HG03378 (cell line): ENCODE measurements around the gene CHRDL2.

ENCODE experiments used
- ATAC-seq: cut with Tn5 transposase; IDR thresholded peaks from one replicate; pipeline ENCODE4 v1.9.1; 2021; ENCODE audit warnings: mild to moderate bottlenecking, moderate library complexity; ENCODE audit not compliant: unreplicated experiment

Gene CHRDL2

GRCh38 chr11:74748211-74749126, 17.2 kb upstream of the CHRDL2 start, which contains the start of gene RNF169:
Gene RNF169 (plus strand): TSS chr11:74748849. CDS start chr11:74748881, 32 bp downstream.
- ATAC-seq = peak; percentile 96

GRCh38 chr11:74746868-74747267, 15.6 kb upstream of the CHRDL2 start:
- ATAC-seq = no peak

- ATAC-seq = no peak
These were observed 13.1 kb upstream of the CHRDL2 start for GRCh38 chr11:74744277-74744676.

DNA sequence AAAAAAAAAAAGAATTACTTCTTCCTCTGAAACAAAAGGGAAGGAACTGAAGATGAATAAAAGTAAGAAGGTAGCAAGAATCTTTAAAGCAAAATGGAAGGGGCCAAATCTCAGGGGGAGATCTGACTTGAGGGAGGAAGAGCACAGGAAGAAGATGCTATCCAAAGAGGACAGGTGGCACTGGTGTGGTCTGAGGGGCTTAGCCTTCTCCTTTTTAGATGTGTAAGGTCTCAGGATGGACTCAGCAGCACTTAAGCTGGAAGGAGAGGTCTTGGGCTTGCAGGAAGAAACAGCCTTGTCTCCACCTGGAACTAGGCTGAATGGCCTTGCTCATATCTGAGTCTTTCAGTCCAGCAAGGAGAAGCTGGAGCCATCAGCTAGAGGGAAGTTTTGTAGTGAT, 12.4 kb upstream of the CHRDL2 start:
- ATAC-seq = no peak

DNA sequence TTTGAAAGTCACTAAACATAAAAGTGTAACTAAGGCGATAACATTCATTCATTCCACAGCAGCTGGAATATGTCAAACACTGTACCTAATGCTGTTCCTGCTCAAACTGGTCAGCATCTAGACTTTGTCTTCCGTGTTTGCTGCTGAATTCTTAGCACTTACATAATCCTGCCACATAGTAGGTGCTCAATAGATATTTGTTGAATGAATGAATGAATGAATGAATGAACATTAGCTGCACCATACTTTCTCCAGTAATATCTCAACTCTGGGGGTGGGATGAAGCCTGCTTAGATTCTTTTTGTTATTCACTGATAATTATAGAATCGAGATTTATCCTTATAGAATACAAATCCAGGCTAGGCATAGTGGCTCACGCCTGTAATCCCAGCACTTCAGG, 10.8 kb upstream of the CHRDL2 start:
- ATAC-seq = no peak

DNA sequence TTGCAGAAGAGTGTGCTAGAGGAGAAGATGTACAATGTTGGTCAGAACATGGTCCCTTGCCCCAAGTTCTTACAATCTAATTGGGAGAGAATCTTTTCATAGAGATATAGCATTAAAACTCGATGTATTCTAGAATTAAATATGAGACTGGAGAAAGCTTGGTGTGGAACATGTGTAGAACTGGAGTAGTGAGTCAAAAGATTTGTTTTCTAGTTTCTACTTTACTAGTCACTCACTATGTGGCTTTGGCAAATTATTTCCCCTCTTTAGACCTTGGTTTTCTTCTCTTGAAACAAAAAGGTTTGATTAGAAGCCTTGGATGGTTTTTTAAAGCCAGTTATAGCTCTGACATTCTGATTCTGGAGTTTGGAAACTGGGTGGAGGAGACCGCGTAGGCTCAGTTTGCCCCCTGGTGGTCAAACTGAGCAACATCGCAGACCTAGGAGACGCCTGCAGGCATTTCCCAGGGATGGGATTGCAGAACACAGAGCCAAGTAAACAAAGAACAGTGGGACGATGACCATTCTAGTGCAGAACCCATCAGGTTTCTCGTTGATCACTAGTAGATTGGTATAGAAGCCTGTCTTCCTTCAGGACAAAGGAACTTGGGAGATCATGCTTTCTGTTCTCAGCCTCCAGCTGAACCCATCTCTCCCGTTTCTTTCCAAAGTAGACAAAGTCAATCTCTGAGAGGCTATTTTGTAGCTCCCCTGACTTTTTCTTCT, 8.5 kb upstream of the CHRDL2 start:
- ATAC-seq = no peak

GRCh38 chr11:74736031-74736430, 4.8 kb upstream of the CHRDL2 start:
- ATAC-seq = no peak

DNA sequence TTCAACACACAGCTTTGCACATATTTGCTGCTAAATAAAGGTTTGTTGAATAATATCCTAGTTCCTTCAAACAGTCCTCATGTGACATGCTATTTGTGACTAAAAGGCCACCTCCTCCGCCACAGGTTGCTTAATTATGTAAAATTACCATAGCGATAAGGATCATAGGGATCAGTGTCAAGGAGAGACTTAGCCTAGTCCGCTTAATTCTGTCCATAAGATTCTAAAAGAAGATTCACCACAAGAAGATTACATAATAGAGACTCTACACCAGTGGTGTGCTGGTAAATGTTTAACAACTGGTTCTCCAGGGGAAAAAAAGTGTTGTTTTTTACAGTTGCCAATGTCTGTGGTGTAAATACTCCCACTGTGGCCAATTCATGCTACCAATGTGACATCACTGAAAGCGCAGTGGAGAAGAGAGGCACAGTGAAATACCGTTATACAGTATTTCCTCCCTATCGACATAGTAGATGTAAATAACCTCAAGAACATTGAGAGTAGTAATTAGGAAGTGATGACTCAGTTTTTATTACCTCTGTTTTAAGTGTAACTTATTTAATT, 4.2 kb upstream of the CHRDL2 start:
- ATAC-seq = no peak

- ATAC-seq = no peak
These were observed 3.3 kb upstream of the CHRDL2 start for GRCh38 chr11:74734559-74734925.

GRCh38 chr11:74730571-74731260, 510 bp downstream of the CHRDL2 start:
- ATAC-seq = no peak

- ATAC-seq = no peak
These were observed 1.8 kb downstream of the CHRDL2 start for GRCh38 chr11:74729397-74729796.

GRCh38 chr11:74726547-74727182, 4.6 kb downstream of the CHRDL2 start:
- ATAC-seq = no peak

DNA sequence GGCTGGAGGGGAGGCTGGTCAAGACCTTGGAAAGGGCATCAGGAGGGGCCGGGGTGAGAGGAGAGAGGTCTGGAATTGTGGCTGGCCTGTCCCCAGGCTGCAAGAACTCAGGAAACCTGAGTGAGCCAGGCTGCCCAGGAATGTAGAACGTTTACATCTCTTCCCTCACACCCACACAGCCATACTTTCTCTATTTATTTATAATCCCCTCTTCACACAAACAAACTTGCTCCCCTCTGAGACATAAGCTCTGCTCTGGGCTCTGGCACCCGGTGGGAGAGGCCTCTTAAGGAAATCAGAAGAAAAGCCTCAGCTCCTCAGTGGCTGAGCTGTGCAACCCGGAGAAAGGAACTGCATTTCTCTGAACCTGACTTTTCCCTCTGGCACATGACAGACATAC, 5.5 kb downstream of the CHRDL2 start:
- no peak for ATAC-seq

DNA sequence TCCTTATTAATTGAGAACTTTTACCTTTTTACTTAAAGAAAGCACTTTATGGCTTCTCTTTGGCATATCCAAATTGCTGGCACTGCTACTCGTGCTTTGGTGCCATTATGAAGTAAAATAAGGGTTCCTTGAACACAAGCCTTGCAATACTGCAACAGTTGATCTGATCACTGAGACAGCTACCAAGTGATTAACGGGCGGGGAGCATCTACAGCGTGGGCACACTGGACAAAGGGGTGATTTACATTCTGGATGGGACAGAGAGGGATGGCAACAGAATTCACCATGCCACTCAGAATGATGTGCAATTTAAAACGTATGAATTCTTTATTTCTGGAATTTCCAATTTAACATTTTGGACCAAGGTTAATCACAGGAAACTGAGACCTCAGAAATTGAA, 7.7 kb downstream of the CHRDL2 start:
- ATAC-seq = no peak

DNA sequence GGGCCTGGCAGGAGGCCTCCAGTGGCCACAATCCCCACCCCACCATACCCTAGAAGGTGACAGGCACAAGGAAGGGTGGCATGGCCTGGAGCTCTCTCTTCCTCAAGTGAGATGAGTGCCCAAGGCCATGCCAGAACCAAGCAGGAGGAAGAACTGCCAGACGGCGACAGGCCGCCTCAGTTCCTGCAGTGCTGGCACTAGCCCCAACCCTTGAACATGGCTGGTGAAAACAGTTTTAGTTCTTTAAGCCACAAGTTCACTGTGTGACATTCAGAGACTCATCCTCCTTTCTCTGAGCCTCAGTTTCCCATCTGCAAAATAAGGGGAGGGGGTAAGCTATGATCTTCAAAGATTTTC, 9.8 kb downstream of the CHRDL2 start:
- no peak for ATAC-seq

DNA sequence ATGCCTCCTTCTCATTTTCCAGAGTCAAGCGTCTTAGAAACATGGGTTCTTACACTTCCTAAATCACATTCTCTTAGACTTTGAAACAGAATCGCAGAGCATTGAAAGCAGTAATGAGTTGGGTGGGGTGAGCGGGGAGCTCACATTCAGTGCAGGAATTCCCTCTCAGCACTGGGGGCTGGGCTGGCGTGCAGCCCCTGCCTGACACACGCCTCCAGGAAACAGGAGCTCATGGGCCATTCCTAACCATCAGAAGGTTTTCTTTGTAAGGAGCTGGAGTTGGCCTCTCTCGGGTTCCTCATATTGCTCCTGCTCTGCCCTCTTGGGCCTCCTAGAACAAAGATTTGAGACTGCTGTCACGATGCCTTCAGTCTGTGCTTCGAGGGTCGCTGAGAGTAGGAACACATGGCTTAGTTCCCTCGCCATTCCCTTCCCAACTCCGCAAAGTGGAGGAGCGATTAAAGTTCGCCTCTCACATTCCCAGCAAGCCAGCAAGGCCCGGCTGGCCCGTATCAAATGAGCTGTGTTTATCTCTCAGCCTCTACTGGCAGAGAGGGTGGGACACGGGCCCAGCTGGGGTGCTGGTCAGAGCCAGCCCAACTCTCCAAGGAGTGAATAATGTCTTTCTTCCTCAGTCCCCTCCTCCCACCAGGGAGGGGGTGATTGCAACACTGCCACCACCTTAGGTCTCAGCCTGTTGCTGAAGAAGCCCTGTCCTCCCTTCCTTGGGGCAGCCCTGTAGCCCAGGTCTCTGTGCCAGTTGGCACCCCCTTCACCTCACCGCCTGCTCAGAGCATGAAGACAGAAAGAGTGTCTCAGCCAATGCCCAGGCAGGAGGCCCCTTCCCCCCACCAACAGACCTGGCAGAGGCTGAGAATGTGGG, 10.4 kb downstream of the CHRDL2 start:
- no peak for ATAC-seq

- ATAC-seq = no peak
These were observed 12.2 kb downstream of the CHRDL2 start for GRCh38 chr11:74719011-74719410.

DNA sequence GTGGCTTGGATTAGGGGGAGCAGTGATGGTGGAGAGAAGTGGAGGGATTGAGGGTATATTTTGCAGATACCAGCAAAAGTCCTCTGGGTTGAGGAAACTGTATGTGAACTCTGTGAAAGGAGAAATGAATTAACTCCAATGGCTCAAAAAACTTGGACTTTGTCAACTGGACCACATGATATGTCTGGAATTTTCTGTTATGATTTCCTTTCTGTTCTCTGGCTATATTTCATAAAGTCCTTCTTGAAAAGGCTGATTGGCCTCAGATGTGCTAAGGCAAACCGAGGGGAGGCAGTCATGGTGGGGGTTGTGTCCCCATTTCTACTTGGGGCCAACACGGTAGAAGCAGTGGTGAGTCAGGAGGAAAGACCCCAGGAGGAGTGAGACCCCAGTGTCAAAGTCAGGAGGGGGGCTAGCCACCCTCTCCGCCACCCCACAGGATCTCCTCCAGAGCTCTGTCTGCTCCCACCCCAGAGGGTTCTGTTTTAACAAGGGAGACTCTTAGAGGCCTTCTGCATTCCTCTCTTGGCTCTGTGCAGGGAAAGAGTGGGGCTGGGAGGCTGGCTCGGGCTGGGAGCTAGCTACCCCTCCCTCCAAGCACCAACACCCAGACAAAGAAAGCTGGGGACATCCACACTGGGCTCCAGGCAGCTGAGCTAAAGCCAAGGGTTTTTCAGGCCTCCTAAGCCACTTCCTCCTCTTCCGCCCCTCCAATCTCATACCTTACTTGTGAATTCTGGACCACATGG, 13.8 kb downstream of the CHRDL2 start:
- ATAC-seq = no peak

- no peak for ATAC-seq
These were observed 16.3 kb downstream of the CHRDL2 start for GRCh38 chr11:74714904-74715303.
